Embryonic facial prominence (tissue), 1 donor: Measurements from ENCODE around the gene CPPED1.
"Not testable (repeated sequence)": the region's sequence is repeated elsewhere in the genome, so short reads cannot be mapped to it uniquely, and the experiment has no call there.

Source experiments
- DNase-seq: peaks from one replicate; pipeline ENCODE4 v3.0.0-alpha.2; 2016; ENCODE audit errors: extremely low spot score

CPPED1 gene

DNA sequence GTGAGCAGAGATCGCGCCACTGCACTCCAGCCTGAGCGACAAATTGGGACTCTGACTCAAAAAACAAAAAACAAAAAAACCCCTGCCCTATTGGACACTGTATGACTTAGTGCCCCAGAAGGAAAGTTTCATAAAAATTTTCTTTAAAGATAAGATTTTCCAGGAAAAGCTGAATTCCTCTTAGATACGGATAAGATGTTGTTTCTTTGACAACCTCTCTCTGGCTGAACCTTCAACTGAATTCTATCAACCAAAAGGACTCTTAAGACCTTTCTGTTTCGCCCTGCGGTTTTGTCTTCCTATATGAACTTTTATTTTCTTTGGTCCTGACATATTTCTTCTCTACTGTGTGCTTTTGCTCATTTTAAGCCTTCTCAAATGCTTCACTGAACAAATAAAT, 35.8 kb downstream of the CPPED1 start:
- DNase-seq: no peak

GRCh38 chr16:12766853-12767252, 36.8 kb downstream of the CPPED1 start:
- no peak for DNase-seq

- not testable (repeated sequence) for DNase-seq
Measured at GRCh38 chr16:12766208-12766607, 37.5 kb downstream of the CPPED1 start.

DNA sequence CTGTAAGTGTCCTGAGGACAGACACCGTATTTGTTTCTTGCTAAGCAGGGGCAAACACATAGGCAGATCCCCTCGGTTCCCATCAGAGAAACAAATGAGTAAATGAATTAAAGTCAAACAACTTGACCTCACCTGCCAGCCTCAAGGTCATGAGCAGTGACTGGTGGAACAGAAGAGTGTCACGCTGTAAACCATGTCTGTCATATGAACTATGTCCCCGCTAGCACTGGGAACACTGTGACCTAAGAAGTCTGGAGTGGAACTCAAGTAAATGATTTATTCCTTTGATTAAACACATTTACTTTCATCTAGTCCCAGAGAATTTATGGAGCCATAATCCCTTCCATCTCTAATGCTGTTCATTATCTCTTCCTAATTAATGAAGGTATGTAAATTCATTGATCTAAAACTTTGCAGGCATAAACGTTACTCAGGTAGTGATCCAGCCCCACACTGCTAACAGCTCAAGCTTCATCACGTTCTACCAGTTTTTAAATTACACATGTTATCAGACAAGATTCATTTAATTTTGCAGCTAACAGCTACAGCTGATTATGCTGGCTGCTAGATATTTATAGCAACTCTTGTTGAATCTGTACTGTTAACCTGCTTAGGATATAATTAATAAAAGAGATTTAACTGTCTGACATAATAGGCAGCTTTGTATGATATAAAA, 38.7 kb downstream of the CPPED1 start:
- DNase-seq: no peak

DNA sequence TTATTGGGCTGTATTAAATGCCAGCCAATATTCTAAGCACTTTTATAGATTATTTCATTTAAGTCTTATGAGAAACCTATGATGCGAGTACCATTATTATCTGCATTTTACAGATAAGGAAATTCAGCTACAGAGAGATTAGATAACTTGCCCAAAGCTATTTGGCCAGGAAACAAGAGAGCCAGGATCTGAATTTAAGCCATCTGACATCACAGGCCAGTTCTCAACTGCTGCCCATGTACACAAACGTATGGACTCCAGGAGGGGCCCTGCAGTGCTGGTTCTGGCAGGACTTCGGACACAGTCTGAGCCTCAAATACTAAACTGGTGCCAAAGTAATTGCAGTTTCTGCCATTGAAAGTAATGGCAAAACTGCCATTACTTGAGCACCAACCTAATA, 40.2 kb downstream of the CPPED1 start:
- DNase-seq: no peak

DNA sequence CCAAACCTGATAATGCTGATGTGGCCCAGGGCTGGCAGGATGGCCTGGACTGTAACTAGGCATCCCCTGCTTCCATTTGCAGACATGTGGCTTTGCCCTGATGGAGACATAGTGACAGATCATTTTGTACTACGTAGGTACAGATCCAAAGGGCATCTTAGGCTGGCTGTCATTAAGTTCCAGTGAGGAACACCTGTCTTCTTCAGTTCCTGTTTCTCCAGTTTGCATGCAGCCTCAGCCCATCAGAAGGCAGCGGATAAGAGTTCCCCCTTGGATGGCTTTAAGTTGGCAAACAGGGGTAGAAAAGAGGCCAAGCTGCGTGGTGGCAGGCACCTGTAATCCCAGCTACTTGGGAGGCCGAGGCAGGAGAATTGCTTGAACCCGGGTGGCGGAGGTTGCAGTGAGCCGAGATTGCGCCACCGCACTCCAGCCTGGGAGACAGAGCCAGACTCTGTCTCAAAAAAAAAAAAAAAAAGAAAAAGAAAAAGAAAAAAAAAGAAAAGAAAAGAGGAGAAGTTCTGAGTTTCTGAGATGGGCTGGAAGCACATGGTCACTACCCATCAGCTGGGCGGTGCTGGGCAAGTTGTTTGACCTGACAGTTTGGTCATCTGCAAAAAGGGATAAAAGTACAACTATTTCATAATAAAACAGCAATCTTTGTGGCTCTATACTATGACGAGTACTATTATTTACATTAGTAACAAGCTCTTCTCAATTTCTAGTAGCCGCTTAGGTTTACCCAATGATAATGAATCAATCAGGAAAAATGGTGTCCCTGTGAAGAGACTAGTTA, 42.7 kb downstream of the CPPED1 start:
- no peak for DNase-seq

DNA sequence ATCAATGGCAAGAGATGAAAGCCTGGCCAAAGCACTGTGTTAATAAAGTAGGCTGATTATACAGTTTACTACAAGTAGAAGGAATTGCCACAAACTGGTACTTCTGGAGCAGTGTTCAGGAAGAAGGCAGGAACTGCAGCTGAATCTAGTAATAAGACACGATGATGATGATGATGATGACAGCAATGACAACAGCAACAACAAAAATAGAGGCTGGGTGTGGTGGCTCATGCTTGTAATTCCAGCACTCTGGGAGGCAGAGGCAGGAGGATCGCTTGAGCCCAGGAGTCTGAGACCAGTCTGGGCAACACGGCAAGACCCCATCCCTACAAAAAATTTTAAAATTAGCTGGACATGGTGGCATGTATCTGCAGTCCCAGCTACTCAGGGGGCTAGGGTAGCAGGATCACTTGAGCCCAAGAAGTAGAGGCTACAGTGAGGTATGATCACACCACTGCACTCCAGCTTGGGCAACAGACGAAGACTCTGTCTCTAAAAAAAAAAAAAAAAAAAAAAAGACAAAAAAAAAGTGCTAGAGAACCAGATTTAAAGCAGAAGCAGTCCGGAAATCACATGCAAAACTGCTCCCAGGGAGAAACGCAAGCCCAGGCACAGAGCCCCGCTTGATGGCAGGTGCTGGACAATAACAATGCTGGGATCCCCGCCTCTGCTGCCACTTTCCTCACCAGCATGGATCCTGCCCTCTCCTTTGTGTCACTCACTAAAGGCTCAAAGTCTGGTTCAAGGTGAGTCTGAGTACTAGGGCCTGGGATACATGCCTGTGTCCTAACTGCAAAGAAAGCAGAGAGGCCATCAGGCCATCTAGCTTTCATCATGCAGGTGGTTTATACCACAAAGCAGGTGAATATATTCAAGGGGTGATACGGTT, 44.8 kb downstream of the CPPED1 start:
- no peak for DNase-seq

DNA sequence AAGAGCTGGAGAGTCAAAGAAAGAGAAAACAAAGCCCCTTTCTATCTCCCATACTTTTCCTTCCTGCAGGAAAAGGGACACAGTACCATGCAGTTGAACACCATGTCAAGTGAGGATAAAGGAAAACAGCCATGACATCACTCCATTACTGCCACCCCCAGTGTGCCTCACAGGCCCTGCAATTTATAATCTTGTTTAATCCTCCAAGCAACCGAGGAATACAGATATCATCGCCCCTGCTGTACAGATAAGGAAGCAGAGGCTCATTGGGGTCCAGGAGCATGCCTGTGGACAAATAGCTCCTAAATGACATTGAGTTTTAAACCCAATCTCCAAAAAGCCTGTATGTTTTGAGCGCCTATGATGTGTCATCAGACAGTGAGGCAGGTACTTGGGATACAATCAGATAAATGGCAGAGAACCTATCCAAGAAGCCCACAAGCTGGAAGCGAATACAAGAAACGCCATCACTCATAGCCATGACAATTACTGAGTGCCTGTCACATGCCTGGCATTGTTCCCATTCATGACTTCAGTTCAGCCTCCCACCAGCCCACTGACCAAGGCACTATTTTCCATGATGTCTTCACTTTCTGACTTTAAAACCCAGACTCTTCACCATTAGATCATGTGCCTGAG, 45.5 kb downstream of the CPPED1 start:
- DNase-seq: no peak

GRCh38 chr16:12757546-12757945, 46.1 kb downstream of the CPPED1 start:
- DNase-seq: no peak

DNA sequence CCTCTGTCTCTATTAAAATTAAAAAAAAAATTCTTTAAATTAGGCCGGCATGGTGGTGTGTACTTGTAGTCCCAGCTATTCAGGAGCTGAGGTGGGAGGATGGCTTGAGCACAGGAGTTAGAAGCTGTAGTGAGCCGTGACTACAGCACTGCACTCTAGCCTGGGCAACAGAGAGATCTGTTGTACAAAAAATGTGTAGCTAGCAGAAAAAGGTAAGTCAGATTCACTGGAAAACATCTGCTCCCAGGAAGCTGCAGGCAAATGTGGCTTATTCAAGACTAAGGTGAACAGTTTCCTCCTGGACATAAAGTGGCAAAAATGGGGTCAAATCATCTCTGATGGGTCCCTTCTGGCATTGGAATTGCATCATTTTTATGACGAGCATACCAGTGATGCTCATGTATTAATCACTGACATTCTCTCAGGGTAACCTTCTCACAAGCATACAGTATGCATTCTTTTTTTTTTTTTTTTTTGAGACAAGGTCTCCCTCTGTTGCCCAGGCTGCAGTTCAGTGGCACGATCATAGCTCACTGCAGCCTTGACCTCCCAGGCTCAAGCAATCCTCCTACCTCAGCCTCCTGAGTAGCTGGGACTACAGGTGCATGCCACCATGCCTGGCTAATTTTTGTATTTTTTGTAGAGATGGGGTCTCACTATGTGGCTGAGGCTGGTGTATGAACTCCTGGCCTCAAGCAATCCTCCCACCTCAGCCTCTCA, 48.7 kb downstream of the CPPED1 start:
- DNase-seq: no peak

- no peak for DNase-seq
Measured at GRCh38 chr16:12753203-12754023, 50.3 kb downstream of the CPPED1 start.

GRCh38 chr16:12752159-12752558, 51.5 kb downstream of the CPPED1 start:
- no peak for DNase-seq

- no peak for DNase-seq
Measured at GRCh38 chr16:12750554-12750918, 53.2 kb downstream of the CPPED1 start.

DNA sequence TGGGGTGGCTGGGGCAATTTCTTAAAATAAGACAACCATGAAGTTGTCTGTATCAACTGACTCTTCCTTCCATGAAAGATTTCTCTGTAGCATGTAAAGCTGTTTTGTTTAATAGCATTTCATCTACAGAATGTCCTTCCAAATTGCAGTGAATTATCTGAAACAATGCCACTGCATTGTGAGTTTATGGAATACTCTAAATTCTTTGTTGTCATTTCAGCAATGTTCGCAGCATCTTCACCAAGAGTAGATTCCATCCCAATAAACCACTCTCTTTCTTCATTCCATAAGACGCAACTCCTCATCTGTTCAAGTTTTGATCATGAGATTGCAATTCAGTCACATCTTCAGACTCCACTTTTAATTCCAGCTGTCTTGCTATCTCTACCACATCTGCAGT, 54.6 kb downstream of the CPPED1 start:
- DNase-seq: no peak

DNA sequence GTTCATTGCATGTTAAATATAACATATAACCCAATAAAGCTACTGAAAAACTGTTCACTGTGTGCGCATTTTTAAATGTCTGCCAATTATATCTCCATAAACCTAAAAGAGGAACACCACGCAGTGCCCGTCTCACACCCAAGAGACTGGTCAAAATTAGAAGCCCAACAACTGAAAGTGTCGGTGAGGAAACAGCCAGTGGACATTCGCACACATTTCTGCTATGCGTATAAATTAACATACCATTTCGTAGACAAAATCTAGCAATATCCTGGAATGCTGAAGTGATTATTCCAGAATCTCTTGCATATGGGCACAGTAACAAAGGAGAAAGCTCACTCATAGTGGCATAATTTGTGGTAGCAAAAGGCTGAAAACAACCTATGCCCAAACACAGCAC, 55.9 kb downstream of the CPPED1 start:
- DNase-seq: no peak

GRCh38 chr16:12747261-12747660, 56.4 kb downstream of the CPPED1 start:
- no peak for DNase-seq

DNA sequence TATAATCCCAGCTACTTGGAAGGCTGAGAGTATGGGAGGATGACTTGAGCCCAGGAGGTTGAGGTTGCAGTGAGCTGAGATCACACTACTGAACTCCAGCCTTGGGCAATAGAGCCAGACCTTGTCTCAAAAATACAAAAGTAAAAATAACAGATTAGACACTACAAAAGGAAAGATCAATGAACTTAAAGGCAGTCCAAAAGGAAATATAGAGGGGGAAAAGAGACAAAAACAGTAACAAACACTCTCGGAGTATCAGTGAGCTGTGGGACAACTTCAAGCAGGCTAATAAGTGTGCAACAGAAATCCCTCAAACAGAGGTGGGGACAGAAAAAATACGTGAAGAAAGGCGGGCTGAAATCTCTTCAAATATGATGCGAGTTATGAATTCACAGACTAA, 58.8 kb downstream of the CPPED1 start:
- DNase-seq: no peak

GRCh38 chr16:12742741-12743140, 60.9 kb downstream of the CPPED1 start:
- no peak for DNase-seq

DNA sequence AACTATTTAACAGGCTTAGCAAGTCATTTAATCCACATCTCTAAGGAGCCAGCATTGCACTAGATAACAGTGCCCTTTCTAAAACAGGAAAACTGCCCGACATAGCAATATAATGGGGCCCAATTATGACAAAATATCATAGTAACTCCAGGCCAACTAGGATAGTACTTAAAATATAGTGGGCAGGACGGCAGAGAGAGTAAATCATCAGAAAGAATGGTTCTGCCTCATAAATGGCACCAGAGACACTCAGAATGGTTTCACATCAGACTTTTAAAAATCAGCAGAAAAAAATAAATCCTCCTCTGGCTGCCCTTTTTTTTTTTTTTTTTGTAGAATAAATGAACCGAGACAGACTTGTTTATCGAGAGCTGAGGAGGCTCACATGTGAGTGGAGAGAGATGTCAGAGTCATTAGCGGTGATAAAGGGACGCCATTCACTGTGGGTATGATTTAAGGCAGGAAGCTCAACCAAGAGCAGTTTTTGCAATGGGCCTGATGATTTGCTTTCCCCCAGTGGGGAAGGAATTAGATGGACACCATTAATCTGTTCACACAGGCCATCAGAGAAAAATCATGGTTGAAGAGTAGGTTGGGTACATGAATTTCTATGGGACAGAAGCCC, 62.6 kb downstream of the CPPED1 start:
- DNase-seq: no peak

DNA sequence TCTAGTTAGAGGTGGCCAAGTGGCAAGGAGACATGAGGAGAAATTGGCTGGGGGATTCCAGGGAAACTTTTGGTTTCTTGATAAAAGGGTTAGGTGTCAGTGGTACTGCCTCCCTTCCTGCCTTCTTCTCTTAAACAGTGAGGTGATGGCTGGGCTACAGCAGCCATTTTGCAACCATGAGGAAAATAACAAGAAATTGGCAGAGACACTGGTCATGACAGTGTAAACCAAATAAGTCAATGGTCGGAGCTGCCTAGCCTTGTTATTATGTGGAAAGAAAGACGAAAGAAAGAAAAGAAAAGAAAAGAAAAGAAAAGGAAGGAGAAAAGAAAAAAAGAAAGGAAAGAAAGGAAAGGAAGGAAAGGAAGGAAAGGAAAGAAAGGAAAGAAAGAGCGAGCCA, 63.9 kb downstream of the CPPED1 start:
- no peak for DNase-seq
